ENCODE measurements around the gene KIAA1671. TPM values are rescaled to one million over a fixed set of nuclear protein-coding genes. Genes with fewer than 3 reads are reported as not detected.
A peak's percentile ranks its signal among the peaks of the same experiment; 100 is the strongest.

The KIAA1671 gene
- polyA plus RNA-seq, 5 donors, result 18.5 to 22.7 (median 19.8) TPM

- DNase-seq, result no peak
Observed at GRCh38 chr22:25143156-25144076, 190.9 kb downstream of the KIAA1671 start.

- no peak for DNase-seq
Observed at GRCh38 chr22:25144522-25144921, 192.0 kb downstream of the KIAA1671 start.

- DNase-seq, result no peak
Observed at GRCh38 chr22:25146307-25146706, 193.8 kb downstream of the KIAA1671 start.

- no peak for DNase-seq
Observed at GRCh38 chr22:25146906-25147641, 194.6 kb downstream of the KIAA1671 start.

- DNase-seq, result no peak
Observed at GRCh38 chr22:25147642-25147928, 195.1 kb downstream of the KIAA1671 start.

GRCh38 chr22:25148149-25148691, 195.7 kb downstream of the KIAA1671 start:
- no peak for DNase-seq

GRCh38 chr22:25149014-25149413, 196.5 kb downstream of the KIAA1671 start:
- DNase-seq, result no peak

- peak in 1 of 2 donors; percentile 23 for DNase-seq
Observed at GRCh38 chr22:25153961-25154666, 201.6 kb downstream of the KIAA1671 start.

GRCh38 chr22:25154667-25154999, 202.1 kb downstream of the KIAA1671 start:
- no peak for DNase-seq

GRCh38 chr22:25156736-25157135, 204.2 kb downstream of the KIAA1671 start:
- DNase-seq, result no peak

- no peak for DNase-seq
Observed at GRCh38 chr22:25159028-25159427, 206.5 kb downstream of the KIAA1671 start.

GRCh38 chr22:25160120-25160996, 207.8 kb downstream of the KIAA1671 start:
- no peak for DNase-seq

GRCh38 chr22:25161017-25161915, 208.8 kb downstream of the KIAA1671 start:
- no peak for DNase-seq

GRCh38 chr22:25161916-25162530, 209.5 kb downstream of the KIAA1671 start:
- no peak for DNase-seq

GRCh38 chr22:25162561-25162960, 210.0 kb downstream of the KIAA1671 start:
- no peak for DNase-seq

- DNase-seq, result no peak
Observed at GRCh38 chr22:25165785-25166184, 213.3 kb downstream of the KIAA1671 start.

GRCh38 chr22:25166266-25167040, 213.9 kb downstream of the KIAA1671 start:
- DNase-seq, result no peak

GRCh38 chr22:25167082-25167481, 214.6 kb downstream of the KIAA1671 start:
- DNase-seq, result no peak
